HG03442 (cell line): ENCODE data around the gene PRAMEF7.
"Not testable (repeated sequence)": the region's sequence is repeated elsewhere in the genome, so short reads cannot be mapped to it uniquely, and the experiment has no call there.

Experiments
- ATAC-seq: cut with Tn5 transposase; IDR thresholded peaks from one replicate; pipeline ENCODE4 v1.9.1; 2021; ENCODE audit warnings: mild to moderate bottlenecking, moderate library complexity; ENCODE audit not compliant: unreplicated experiment

Gene PRAMEF7

GRCh38 chr1:12916310-12916709 lies at the start of gene PRAMEF7:
Gene PRAMEF7 (plus strand): TSS chr1:12916610. CDS start chr1:12917693, 1,083 bp downstream.
- ATAC-seq, result not testable (repeated sequence)

- not testable (repeated sequence) for ATAC-seq
Observed at GRCh38 chr1:12878453-12878852, 38.0 kb upstream of the PRAMEF7 start.

- ATAC-seq, result not testable (repeated sequence)
Observed at GRCh38 chr1:12886101-12886500, 30.3 kb upstream of the PRAMEF7 start, which contains the start of gene PRAMEF4. Gene PRAMEF4 (minus strand): TSS chr1:12886201. CDS start chr1:12883394, 2,807 bp downstream.

- not testable (repeated sequence) for ATAC-seq
Observed at GRCh38 chr1:12898170-12898569, 18.2 kb upstream of the PRAMEF7 start, which contains the start of gene PRAMEF10. Gene PRAMEF10 (minus strand): TSS chr1:12898270. CDS start chr1:12895847, 2,423 bp downstream.

- not testable (repeated sequence) for ATAC-seq
Observed at GRCh38 chr1:12899186-12899585, 17.2 kb upstream of the PRAMEF7 start.

- ATAC-seq, result not testable (repeated sequence)
Observed at GRCh38 chr1:12903793-12904572, 12.4 kb upstream of the PRAMEF7 start.

- ATAC-seq, result not testable (repeated sequence)
Observed at GRCh38 chr1:12921749-12922148, 5.3 kb downstream of the PRAMEF7 start.

- ATAC-seq, result not testable (repeated sequence)
Observed at GRCh38 chr1:12924368-12924767, 8.0 kb downstream of the PRAMEF7 start.

- ATAC-seq, result not testable (repeated sequence)
Observed at GRCh38 chr1:12947480-12947879, 31.1 kb downstream of the PRAMEF7 start, which contains the start of gene PRAMEF6. Gene PRAMEF6 (minus strand): TSS chr1:12947580. CDS start chr1:12942518, 5,062 bp downstream.
